KOPT-K1 (cell line): ENCODE measurements around the gene MTFR2.

ENCODE experiments used
- H3K27ac ChIP-seq: fragments of 200-600 bp; sonication (generic); 2 replicates; pipeline ENCODE4 v1.5.1; 2016; ENCODE audit warnings: antibody characterized with exemption, mild to moderate bottlenecking, low read depth, low read length; ENCODE audit not compliant: poor library complexity, severe bottlenecking
- H3K36me3 ChIP-seq: fragments of 200-600 bp; sonication (generic); 2 replicates; pipeline ENCODE4 v1.5.1; 2017; ENCODE audit warnings: antibody characterized with exemption, mild to moderate bottlenecking, low read length, moderate library complexity; ENCODE audit not compliant: insufficient read depth
- H3K9me3 ChIP-seq: fragments of 200-600 bp; sonication (generic); 2 replicates; pipeline ENCODE4 v1.5.1; 2017; ENCODE audit warnings: antibody characterized with exemption, low read length, mild to moderate bottlenecking; ENCODE audit not compliant: insufficient read depth, poor library complexity, severe bottlenecking

Gene MTFR2

DNA sequence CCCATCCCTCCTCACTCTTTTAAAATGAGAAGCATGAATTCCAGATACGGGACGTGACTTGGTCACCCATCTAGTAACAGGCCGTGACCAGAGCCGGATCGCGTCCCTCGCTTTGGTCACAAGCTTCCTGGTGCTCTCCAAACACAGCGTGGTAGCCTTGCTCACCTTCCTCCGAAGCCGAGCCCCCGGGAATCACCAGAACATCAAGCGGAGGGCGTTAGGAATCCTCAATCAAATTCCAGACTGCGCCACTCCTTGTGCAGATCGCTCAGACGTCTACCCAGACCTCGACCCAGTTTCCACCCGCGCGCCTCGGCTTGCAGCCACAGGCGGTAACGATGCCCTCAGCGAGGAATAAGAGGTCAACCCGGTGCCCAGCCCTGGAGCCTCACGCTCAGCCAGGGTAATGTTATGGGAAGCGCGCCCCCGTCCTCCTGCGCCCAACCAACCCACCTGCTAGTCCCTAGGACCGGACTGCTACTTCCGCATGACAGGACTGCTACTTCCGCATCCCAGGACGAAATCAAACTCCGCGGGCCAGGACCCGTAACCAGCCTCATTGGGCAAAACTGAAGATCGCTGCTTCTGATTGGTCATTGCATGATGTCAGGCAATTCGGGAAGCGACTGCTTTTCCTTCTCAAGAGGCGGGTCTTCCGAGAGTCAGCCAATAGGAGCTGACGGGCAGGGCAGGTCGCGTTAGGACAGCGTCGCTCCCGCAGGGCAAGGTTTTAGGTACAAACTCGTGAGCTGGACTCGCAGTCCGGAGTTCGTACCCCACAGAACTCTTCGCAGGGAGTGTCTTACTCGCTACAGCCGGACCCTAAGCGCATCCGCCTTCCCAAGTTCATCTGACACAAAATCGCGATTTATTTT, at the start of gene MTFR2:
Gene MTFR2, minus strand, starts transcription at position 501 of the 875 bp plus-strand sequence. CDS start 1,212 bp downstream, outside the sequence.
- Histone ChIP-seq H3K9me3 (no peaks in the 10 kb centered on the region), H3K36me3 (peaks cover 46% of the 10 kb centered on the region), H3K27ac (peak within 1 kb of the TSS; percentile 84)

DNA sequence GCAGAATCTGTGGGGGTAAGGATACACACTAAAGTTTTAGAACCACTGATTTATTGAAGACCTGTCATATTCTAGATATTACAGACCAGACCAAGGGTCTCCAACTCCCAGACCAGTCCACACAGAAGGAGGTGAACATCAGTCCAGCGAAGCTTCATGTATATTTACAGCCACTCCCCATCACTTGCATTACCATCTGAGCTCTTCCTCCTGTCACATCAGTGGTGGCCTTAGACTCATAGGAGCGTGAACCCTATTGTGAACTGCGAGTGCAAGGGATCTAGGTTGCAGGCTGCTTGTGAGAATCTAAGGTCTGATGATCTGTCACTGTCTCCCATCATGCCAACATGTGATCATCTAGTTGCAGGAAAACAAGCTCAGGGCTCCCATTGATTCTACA, 44.5 kb upstream of the MTFR2 start:
- H3K9me3 ChIP-seq, result no peaks in the 10 kb centered on the region
- no peaks in the 10 kb centered on the region for H3K36me3 ChIP-seq
- no peak overlapping the region for H3K27ac ChIP-seq

DNA sequence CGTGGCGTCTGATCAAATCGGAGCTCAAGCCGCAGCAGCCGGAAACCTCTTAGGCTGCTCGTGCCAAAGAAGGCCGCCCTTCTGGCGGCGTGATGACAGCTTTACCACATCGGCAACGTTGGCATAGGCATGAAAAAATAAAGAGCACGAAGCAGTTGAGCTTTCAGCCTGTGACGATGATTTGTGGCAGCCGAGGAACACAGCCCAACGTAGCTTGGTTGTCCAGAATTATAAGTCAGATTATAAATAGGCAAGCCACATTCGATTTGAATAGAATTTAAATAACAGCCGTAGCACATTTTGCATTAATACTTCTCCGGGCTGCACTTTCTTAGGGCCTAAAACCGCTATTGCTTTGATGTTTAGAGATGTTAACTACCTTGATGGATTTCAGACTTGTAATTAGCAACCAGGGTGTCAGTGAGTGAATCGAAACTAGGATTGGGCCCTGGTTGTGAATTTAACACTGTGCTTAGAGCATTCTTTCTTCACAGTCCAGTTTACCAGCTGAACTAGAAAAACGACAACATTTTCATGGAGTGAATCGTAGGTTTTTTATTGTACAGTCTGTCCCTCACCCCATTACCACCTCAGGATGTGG, 40.4 kb upstream of the MTFR2 start:
- Histone ChIP-seq H3K36me3 (0 out of 2 replicates have a peak, but pooled peaks cover 12% of the 10 kb centered on the region), H3K27ac (peak overlapping the region; percentile 99), H3K9me3 (no peaks in the 10 kb centered on the region)

DNA sequence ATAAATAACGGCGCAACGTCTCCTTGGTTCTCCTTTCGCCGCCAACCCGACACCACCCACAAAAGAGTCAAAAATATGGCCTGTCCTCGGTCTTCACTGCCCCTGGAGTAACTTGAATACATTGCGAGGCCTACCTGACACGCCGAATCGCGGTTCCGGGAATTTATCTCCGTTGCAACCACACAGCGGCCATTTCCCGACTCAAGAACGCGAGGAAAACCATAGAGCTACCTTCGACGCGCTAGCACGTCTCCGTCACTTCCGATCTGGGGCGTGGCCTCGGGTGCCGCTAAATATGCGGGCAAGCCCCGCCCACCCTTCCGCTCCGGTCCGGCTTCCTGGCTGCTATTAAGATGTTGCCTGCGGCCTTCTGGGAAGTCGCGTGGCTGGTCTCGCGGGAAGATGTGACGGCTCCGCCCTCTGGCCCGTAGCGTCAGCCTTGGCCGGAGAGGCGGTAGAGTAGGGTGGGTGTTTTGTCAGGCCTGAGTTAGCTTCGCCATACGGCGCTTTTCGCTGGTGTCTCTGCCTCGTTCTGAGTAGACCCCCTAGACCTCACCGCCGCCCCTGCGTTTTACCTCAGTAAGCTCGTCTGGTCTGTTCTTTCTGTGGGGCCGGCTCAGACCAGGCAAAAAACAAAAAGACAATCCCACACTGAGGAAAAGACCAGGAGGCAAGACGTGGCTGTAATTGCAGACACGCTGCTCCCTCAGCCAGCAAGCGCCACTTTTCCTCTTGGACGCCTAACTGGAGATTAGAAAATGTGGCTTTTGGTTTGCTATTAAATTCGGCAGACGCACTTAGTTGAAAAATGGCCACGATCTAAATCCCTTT, 39.7 kb upstream of the MTFR2 start, which contains the start of gene BCLAF1:
Gene BCLAF1, minus strand, starts transcription at position 268 of the 831 bp plus-strand sequence. CDS start 9,980 bp downstream, outside the sequence.
- peaks cover 19% of the 10 kb centered on the region; the same call in 1 of the 2 replicates for H3K36me3 ChIP-seq
- no peaks in the 10 kb centered on the region for H3K9me3 ChIP-seq
- peak within 1 kb of the TSS; percentile 99 for H3K27ac ChIP-seq

DNA sequence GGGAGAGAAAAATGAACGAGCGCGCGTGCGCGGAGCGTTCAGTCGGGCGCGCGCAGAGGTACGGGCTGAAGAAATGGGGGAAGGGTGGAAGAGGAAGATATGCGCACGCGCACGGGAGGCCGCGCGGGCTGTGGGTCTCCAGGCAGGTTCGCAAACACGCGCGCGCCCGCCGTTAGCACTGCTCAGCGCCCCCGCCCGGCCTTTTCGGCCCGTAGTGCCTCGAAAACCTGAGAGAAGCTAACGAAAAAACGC, 39.1 kb upstream of the MTFR2 start:
- Histone ChIP-seq H3K36me3 (peaks cover 23% of the 10 kb centered on the region; the same call in 1 of the 2 replicates), H3K9me3 (no peaks in the 10 kb centered on the region), H3K27ac (peak overlapping the region; percentile 99)

DNA sequence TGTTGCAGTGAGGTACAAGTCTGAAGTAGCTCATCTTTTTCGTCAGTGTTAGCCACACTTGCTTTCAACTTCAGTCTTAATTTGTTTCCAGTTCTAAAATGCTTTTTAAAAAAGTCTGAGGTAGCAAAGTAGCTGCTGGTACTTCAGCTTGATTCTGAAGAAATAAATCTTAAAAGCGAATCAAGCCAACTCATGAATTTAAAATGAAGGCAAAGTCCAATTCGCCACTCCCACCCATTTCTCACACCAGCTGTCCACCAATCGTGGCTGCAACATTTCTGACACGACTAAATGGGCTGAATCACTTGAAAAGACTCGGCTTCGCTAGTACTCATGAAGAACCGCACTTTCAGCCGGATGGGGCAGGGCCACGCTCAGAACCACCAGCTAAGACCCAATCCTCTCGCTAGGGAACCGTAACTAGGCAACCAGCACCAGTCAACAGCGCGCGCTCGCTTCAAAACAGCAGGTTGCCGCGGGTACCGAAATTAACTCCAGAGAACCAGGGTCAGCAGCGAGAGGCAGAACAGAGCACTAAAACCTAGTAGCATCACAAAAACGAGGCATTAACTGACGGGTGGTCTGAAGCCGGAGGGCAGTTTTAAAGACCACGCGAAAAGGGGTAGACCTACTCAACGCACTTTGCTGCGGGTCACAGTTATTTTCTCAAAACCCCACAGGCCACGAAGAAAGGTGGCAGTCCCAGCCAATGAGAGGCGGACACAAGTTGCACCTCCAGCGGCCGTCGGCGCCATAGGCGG, 38.6 kb upstream of the MTFR2 start:
- peak overlapping the region; percentile 99 for H3K27ac ChIP-seq
- no peaks in the 10 kb centered on the region for H3K9me3 ChIP-seq
- peaks cover 23% of the 10 kb centered on the region; the same call in 1 of the 2 replicates for H3K36me3 ChIP-seq

DNA sequence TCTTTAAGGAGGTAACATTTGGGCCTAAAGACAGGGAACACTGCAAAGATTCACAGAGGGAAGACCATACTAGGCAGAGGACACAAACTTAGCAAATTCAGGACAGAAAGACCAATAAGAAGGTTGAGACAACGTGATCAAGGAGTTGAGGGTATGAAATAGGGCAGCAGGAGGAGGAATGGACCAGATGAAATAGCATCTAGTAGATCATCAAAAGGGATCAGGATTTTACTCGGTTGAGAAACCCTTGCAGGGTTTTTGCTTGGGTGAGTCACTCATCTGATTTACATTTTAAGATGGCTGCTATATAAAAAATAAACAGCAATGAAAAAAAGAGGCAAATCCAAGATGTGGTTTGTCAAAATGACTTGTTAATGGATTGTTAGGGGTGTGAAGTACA, 34.8 kb upstream of the MTFR2 start:
- peaks cover 59% of the 10 kb centered on the region for H3K36me3 ChIP-seq
- H3K9me3 ChIP-seq, result no peaks in the 10 kb centered on the region
- no peak overlapping the region for H3K27ac ChIP-seq

DNA sequence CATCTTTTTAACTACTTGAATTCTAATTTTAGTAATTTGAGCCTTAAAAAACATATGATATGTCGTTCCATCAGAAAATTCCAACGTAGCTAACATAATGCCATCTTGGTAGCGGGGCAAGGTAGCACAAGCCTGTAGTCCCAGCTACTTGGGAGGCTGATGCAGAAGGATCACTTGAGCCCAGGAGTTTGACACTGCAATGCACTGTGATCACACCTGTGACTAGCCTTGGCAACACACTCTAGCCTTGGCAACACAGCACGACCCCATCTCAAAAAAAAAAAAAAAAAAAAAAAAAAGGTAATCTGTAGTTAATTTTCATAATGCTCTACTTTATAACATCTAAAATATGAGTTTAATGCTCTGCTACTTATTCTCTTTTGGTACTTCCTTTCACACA, 32.8 kb upstream of the MTFR2 start:
- Histone ChIP-seq H3K36me3 (peaks cover 68% of the 10 kb centered on the region), H3K27ac (no peak overlapping the region)

DNA sequence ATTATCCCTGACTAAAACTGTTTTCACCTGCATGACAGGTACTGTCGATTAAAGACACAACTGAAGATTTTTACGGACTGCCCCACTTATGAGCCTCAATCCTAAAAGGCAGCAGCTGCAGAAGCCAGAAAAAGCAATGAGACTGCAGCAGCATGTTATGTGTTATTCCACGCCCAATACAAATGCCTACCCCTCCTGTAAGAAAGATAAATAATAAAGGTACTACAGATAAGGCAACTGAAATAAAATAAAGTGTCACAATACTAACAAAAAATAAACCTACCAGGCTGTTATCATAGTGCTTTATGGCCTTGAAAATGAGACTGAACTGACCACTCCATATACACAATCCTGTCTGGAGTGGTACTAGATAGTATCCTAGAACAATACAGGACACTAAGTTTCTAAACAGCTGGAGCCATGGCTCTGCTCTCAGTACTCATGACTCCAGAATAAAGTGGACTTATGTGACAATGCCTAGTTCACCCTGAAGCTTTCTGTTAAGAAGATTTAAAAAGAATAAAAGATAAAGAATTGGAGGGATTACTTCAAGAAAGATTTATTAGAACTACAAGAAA, 30.0 kb upstream of the MTFR2 start:
- Histone ChIP-seq H3K36me3 (peaks cover 87% of the 10 kb centered on the region), H3K9me3 (no peaks in the 10 kb centered on the region), H3K27ac (no peak overlapping the region)

More for the DNA sequence above, 32.8 kb upstream of the MTFR2 start:
- no peaks in the 10 kb centered on the region for H3K9me3 ChIP-seq

DNA sequence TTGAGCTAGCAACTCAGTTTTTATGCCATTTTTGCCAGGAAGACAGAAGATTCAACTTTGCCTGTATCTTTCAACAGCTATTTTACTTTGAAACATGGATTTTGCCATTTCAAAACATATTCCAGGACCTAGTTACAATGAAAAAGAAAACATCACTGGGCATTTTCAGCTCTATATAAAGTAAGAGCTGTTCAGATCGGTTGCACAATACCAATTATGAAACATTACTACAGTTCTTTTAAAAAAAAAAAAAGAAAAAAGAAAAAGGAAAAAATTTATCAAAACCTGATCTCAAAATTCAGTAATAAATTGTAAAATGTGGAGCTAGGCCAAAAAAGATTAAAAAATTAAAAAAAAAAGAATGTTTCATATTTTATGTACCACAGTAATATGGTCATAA, 24.0 kb upstream of the MTFR2 start:
- H3K9me3 ChIP-seq, result no peaks in the 10 kb centered on the region
- no peak overlapping the region for H3K27ac ChIP-seq
- peaks cover 98% of the 10 kb centered on the region for H3K36me3 ChIP-seq

DNA sequence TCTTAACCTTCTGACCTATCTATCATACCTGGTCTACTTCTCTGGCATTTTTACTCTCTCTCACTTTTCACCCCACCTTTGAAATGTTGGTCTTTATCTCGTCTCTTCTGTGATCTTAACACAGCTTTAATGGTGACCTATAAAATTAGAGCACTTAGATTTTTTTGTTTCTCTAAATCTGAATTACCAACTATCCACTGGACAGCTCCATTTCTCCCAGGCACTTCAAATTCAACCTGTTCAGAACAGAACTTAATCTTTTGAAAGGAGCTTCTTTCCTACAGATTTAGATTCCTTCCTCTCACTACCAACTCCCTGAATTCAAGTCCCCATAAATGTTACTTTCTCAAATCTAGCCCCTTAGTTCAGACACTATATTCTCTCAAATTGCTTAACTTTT, 15.0 kb upstream of the MTFR2 start:
- Histone ChIP-seq H3K9me3 (no peaks in the 10 kb centered on the region), H3K27ac (no peak overlapping the region), H3K36me3 (peaks cover 100% of the 10 kb centered on the region)

DNA sequence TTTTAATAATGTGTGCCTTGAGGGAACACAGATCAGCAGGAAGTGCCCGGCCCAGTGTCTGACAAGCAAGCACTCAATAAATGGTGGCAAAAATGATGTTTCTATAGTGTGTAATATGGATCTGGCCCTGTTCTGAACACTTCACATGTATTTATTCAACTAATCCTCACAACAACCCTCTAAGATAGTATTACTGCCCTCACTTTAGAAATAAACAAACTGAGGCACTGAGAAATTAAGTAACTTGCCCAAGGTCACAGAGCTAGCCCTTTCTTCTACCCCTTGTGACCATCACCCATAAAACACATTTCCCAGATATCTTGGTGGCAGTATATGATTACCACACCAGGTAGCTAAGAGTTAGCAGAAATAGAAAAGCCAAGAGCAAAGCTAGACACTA, 12.8 kb upstream of the MTFR2 start:
- Histone ChIP-seq H3K27ac (no peak overlapping the region), H3K36me3 (peaks cover 100% of the 10 kb centered on the region), H3K9me3 (no peaks in the 10 kb centered on the region)

DNA sequence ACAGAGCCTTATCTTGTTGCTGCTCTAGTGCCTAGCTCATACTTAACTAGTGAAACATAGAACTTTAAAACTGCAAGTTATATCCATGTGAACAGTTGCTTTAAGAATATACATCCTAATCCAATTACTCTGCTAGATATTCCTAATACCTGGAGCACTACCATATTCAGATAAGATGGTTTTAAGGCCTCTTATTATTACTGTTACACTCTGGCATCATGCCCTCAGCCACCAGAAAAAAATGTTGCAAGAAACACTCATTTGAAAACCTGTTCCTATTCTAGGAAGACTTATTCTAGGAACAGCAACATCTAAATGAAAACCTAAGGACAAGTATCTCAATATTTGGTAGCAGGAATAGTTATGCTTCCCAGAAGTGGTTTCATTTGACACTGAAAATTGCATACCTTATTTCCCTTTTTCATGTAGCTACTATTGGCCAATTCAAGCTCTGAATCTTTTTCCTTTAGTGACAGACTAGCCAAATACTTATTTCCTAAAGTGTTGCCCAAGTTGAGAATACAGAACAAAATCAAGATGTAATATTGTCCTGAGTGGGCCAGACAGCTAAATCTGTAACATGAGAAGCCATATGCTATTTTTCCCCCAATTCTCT, 4.8 kb upstream of the MTFR2 start:
- H3K27ac ChIP-seq, result no peak overlapping the region
- peaks cover 51% of the 10 kb centered on the region for H3K36me3 ChIP-seq
- no peaks in the 10 kb centered on the region for H3K9me3 ChIP-seq

DNA sequence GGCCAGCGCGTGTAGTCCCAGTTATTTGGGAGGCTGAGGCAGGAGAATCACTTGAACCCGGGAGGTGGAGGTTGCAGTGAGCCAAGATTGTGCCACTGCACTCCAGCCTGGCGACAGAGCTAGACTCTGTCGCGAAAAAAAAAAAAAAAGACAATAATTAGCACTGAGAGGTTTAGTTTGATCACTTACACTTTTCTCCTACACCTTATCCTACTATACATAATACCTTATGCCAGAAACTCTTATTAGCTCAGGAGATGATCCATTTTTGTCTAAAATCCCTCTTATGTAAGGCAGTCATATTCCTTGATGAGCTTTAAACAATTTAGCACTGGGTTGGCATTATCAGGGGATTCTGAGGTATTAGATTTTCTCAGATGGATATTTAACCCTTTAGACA, 3.6 kb upstream of the MTFR2 start:
- Histone ChIP-seq H3K9me3 (no peaks in the 10 kb centered on the region), H3K27ac (no peak overlapping the region), H3K36me3 (peaks cover 40% of the 10 kb centered on the region)
